Choroid plexus epithelial cell (primary cell): Measurements from ENCODE around the gene HSPBP1.

ENCODE experiments used
- DNase-seq: peaks from one replicate; pipeline ENCODE4 v3.0.0-alpha.2; 2010; ENCODE audit warnings: low read depth
- H3K4me3 ChIP-seq: 2 replicates; pipeline ENCODE4 v1.5.1; 2011; ENCODE audit warnings: low read depth, mild to moderate bottlenecking, control low read depth, low read length, moderate library complexity
- TF ChIP-seq, protein P1 (sequence below): conservative IDR thresholded peaks from 2 replicates; pipeline ENCODE4 v1.5.1; 2011; ENCODE audit warnings: low read depth, mild to moderate bottlenecking, control low read depth, inconsistent platforms, low read length, moderate library complexity

The HSPBP1 gene

DNA sequence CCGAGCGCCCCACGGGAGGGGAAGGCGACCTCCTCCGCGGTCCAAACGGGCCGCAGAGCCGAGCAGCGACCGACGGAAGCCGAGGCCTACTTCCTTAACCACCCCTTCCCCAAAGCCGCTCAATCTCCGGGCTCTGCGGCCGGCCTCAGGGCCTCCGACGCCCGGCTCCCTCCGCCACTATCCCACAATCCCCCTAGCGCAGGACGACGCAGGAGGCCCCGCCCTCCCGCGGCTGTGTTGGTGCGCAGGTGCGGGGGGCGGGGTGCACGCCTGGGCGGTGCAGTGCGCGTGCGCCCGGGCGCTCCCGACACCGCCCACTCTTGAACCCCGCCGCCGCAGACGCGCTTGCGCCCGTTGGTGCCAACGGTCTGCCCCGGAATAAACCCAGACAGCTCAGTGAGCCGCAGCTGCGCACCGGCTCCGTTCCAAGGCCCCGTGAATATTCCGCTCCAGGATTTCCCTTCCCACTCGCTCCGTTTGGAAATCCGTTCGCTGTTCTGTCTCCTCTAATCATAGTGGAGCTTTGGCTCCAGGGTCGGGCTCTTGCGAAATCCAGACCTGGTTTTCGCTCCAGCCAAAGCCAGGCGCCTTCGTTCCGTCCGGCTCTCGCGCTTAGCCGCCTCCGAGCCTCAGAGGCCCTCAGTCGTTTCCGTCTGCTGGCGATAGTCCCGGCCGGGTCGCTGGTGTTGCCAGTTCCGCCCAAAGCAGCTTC is 20.9 kb downstream of the HSPBP1 start, which contains the start of gene PPP6R1:
Gene PPP6R1, minus strand, starts transcription at position 190 of the 712 bp plus-strand sequence. CDS start 11,914 bp downstream, outside the sequence.
- H3K4me3 ChIP-seq, result peak within 1 kb of the TSS; percentile 95
- TF ChIP-seq, protein P1, sequence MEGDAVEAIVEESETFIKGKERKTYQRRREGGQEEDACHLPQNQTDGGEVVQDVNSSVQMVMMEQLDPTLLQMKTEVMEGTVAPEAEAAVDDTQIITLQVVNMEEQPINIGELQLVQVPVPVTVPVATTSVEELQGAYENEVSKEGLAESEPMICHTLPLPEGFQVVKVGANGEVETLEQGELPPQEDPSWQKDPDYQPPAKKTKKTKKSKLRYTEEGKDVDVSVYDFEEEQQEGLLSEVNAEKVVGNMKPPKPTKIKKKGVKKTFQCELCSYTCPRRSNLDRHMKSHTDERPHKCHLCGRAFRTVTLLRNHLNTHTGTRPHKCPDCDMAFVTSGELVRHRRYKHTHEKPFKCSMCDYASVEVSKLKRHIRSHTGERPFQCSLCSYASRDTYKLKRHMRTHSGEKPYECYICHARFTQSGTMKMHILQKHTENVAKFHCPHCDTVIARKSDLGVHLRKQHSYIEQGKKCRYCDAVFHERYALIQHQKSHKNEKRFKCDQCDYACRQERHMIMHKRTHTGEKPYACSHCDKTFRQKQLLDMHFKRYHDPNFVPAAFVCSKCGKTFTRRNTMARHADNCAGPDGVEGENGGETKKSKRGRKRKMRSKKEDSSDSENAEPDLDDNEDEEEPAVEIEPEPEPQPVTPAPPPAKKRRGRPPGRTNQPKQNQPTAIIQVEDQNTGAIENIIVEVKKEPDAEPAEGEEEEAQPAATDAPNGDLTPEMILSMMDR, result no peak
- peak; percentile 100 for DNase-seq

DNA sequence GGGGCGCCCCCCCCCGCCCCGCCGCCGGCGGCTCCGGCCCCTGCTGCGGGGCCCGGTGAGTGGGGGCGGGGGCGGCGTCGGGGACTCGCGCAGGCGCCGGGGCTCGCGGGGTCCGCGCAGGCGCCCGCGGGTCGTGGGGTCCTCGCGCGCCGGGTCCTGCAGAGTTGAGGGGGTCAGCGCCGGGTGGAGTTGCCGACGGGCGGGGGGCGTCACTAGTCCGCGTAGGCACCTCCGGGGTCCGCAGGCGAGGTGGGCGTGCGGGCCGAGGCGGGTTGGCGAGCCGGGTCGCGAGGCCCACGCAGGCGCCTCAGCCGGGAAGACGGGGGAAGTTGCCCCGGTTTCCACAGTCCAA is 21.5 kb downstream of the HSPBP1 start:
- peak overlapping the region; percentile 95 for H3K4me3 ChIP-seq
- TF ChIP-seq, protein P1, result no peak
- no peak for DNase-seq

DNA sequence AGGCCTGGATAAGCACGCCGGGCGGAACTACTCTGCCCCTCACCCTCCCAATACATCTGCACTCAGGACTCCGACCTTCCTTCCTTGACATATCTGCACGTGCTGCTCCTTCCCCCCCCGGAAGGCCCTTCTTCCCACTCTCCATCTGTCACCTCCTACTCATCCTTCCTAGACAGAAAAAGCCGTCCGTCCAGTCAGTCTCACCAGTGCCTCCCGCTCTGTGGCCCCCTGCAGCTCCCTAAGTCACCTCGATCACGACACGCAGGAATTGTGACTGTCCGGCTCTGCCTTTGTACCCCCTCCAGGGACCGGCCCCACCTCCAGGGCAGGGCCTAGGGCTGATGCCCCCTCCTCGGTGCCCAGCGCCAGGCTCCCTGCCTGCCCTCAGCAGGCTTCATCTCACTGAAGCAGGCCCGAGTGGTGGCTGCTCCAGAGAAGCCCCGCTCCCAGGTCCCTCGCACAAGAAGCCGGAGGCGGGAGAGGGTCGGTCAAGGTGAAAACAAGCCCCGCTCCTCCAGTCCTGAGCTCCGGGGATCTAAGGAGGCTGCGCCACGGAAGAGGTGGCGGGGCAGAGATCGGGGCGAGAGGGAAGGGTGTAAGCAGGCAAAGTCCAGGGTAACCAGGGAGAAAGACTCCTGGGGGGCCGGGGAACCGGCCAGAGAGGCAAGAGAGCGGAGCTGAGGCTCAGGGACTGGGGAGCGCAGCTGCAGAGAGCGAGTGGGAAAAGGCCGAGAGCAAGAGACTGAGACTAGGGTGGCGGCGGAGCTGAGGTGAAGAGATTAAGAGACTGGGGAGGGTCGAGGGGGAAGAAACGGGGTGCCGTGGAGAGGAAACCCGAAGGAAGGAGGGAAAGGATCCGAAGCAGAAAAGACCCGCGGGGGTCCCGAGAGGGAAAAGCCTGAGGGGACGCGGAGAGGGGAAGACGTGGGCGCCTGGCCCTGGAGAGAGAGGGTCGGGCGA is 22.2 kb downstream of the HSPBP1 start:
- TF ChIP-seq, protein P1, result no peak
- peak; percentile 26 for DNase-seq
- peak overlapping the region; percentile 95 for H3K4me3 ChIP-seq

DNA sequence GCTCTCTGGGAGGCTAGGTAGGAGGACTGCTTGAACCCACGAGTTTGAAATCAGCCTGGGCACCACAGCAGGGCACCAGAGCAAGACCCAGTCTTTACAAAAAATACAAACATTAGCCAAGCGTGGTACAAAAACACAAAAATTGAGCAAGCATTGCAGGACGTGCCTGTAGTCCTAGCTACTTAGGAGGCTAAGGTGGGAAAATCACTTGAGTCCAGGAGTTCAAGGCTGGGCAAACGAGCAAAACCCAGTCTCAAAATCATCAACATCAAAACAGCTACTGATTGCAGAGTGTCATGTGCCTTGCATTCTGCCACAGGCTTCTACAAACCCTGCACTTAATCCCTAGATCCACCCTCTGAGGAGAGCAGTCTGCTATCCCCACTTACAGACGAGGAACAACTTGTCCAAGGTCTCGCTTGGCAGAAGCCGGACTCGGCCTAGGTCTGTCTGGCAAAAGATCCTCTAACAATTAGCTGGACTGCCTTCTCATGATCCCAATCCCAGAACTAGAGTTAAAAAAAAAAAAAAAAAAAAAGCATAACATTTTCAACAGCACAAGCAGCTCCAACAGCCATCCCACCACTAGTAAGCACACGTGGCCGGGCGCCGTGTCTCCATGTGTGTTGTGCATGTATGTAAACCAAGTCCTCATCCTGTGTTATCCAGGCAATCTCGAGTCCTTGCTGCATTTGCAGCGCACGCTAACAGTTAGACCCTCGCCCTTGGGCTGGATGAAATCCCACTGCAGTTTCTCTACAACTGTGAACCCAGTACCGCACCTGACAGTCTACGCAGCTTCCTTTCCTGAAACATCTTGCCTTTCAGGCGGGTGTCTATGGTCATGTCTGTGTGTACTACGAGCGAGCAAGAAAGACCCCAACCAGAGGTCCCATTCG is 23.1 kb downstream of the HSPBP1 start:
- peak overlapping the region; percentile 95 for H3K4me3 ChIP-seq
- TF ChIP-seq, protein P1, result no peak
- DNase-seq, result peak; percentile 13

DNA sequence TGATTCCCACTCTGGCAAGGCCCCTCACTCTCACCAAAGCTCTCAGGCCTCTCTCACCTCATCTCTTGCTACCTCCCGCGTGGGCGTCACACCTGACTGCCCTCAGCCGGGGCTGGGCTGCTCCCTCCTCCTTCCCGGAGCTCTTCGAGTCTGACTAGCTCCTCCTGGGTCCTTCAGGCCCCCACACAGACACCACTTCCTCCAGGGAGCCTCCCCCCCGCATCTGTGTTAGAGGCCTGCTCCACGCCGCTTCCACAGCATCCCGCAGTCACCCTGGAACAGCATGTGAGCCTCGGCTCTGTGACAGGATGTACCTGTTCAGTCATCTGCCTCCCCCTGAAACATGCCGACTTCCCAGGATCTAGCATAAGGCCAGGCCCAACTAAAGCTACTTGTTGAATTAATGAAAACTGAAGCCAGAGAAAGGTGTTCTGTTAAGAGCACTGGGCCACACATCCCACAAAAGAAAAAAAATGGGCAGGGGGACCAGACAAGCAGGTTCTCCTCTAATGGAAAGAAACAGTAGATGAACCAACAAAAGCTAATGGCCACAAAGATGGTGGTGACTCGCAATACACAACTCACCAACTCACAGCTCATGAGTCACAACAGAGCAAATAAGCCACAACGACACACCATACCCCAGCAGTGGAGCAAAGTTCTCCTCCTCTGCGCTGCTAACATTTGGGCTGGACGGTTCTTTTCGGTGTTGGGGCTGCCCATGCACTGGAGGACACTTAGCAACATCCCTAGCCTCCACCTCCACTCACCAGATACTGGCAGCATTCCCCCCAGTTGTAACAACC is 24.1 kb downstream of the HSPBP1 start:
- H3K4me3 ChIP-seq, result peak overlapping the region; percentile 8
- TF ChIP-seq, protein P1, result no peak
- DNase-seq, result no peak

DNA sequence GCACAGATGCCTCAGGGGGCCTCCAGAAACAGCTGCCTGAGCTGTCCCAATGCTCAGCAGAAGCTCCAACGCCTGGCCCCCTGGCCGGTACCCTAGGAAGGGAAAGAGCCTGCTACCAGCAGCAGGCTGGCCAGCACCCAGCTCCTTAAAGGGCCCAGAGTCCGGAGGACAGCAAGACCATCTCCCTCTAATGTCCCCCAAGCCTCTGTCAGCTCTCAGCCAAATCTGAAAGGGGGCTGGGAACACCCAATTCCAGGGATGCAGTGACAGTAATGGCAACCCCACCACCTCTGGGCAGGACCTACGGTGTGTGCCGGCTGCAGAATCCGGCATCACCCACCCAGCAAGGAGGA is 25.3 kb downstream of the HSPBP1 start:
- no peak for DNase-seq
- no peak overlapping the region for H3K4me3 ChIP-seq
- TF ChIP-seq, protein P1, result no peak
